ENCODE data around the gene CNTNAP2.

CNTNAP2 gene

DNA sequence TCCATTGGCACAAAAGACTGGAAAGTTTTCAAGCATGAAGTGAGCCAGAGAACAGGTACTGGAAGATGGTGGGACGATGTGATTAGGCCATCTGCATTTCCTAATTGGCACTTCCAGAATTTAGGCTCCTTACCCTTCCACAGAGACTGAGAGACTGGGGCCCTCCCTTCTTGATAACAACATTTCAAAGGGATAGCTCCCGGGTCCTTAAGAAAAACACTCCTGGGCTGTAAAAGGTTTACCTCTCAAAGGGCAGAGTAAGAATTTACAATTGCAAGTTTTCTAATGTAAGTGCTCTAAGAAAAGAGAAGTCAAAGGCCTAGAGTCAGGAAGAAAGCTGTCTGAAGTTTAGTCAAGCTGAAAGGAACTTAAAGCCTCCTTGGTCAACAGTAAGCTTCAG, 1914.4 kb downstream of the CNTNAP2 start:
- no peak overlapping the region for H3K23ac ChIP-seq (ENCODE audit: low read length)
- H2BK120ac ChIP-seq (ENCODE audit: insufficient read depth, low read length, poor library complexity), result no peak overlapping the region
- H3K14ac ChIP-seq (ENCODE audit: low read length), result no peak overlapping the region
- H3K27ac ChIP-seq (ENCODE audit: low read depth, low read length), result no peak overlapping the region
- H3K4me3 ChIP-seq (ENCODE audit: low read depth, low read length), result no peak overlapping the region
- H3K4ac ChIP-seq (ENCODE audit: low read depth, low read length), result no peak overlapping the region
- no peak overlapping the region for H2BK5ac ChIP-seq (ENCODE audit: low read depth, low read length, poor library complexity)
- no peaks in the 10 kb centered on the region for H3K4me1 ChIP-seq (ENCODE audit: control insufficient read depth in 1 of 2, insufficient read depth in 2 of 2, low read length in 2 of 2)
- no peaks in the 10 kb centered on the region for H3K79me1 ChIP-seq (ENCODE audit: low read length)
- H4K12ac ChIP-seq (ENCODE audit: low read depth, low read length), result no peak overlapping the region
- no peaks in the 10 kb centered on the region for H3K9me3 ChIP-seq (ENCODE audit: insufficient read depth, low read depth, low read length)
- H3K18ac ChIP-seq (ENCODE audit: low read length), result no peak overlapping the region
- no peak overlapping the region for H3K9ac ChIP-seq (ENCODE audit: low read length)
- H3K36me3 ChIP-seq (ENCODE audit: control insufficient read depth in 1 of 2, insufficient read depth in 2 of 2, low read length in 2 of 2), result no peaks in the 10 kb centered on the region
- no peak for DNase-seq
- H2AFZ ChIP-seq (ENCODE audit: insufficient read depth, low read length, poor library complexity), result no peak overlapping the region
- no peaks in the 10 kb centered on the region for H3K79me2 ChIP-seq (ENCODE audit: control insufficient read depth, insufficient read depth, low read length, poor library complexity)
- no peak overlapping the region for H2AK5ac ChIP-seq (ENCODE audit: low read length)
- no peak overlapping the region for H4K8ac ChIP-seq (ENCODE audit: low read depth, low read length)
- H2BK12ac ChIP-seq (ENCODE audit: low read length), result no peak overlapping the region
- H3K27me3 ChIP-seq (ENCODE audit: insufficient read depth, low read length), result no peaks in the 10 kb centered on the region
- H4K91ac ChIP-seq (ENCODE audit: low read depth, low read length), result no peak overlapping the region
- H3K4me2 ChIP-seq (ENCODE audit: low read length), result peak overlapping the region; percentile 17
- no CpG with 5 or more reads among the region's 2 CpGs for WGBS (ENCODE audit: extremely low coverage, insufficient coverage, insufficient read length)

DNA sequence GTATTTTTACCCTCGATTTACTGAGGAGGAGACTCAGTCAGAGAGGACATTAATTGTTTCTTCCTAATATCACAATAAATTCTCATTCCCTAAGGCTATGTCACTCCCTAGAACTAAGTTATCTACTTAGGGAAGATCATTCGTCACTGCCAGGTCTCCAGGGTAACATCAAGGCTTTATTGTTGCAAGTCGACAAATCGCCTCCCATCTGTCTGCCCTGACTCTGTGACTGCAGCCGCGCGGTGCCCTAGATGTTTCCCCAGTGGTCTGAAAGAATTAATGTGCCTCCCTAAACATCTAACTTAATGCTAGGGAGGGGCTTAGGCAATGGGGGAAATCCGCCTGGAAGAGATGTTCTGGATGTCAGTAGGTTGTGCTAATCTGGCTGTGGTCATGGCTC, 1915.2 kb downstream of the CNTNAP2 start:
- Histone ChIP-seq H3K4me1 (ENCODE audit: control insufficient read depth in 1 of 2, insufficient read depth in 2 of 2, low read length in 2 of 2) (no peaks in the 10 kb centered on the region), H3K4me2 (ENCODE audit: low read length) (no peak overlapping the region), H3K9me3 (ENCODE audit: insufficient read depth, low read depth, low read length) (no peaks in the 10 kb centered on the region), H3K79me1 (ENCODE audit: low read length) (no peaks in the 10 kb centered on the region), H3K9ac (ENCODE audit: low read length) (no peak overlapping the region), H3K4ac (ENCODE audit: low read depth, low read length) (no peak overlapping the region), H3K79me2 (ENCODE audit: control insufficient read depth, insufficient read depth, low read length, poor library complexity) (no peaks in the 10 kb centered on the region), H2BK5ac (ENCODE audit: low read depth, low read length, poor library complexity) (no peak overlapping the region), H3K23ac (ENCODE audit: low read length) (no peak overlapping the region), H2BK120ac (ENCODE audit: insufficient read depth, low read length, poor library complexity) (no peak overlapping the region), H3K14ac (ENCODE audit: low read length) (no peak overlapping the region), H2AK5ac (ENCODE audit: low read length) (no peak overlapping the region), H3K4me3 (ENCODE audit: low read depth, low read length) (no peak overlapping the region), H3K36me3 (ENCODE audit: control insufficient read depth in 1 of 2, insufficient read depth in 2 of 2, low read length in 2 of 2) (no peaks in the 10 kb centered on the region), H3K18ac (ENCODE audit: low read length) (no peak overlapping the region), H3K27ac (ENCODE audit: low read depth, low read length) (no peak overlapping the region), H4K91ac (ENCODE audit: low read depth, low read length) (no peak overlapping the region), H4K12ac (ENCODE audit: low read depth, low read length) (no peak overlapping the region), H2AFZ (ENCODE audit: insufficient read depth, low read length, poor library complexity) (no peak overlapping the region), H2BK12ac (ENCODE audit: low read length) (no peak overlapping the region), H4K8ac (ENCODE audit: low read depth, low read length) (no peak overlapping the region), H3K27me3 (ENCODE audit: insufficient read depth, low read length) (no peaks in the 10 kb centered on the region)
- DNase-seq, result no peak
- WGBS (ENCODE audit: extremely low coverage, insufficient coverage, insufficient read length), result no CpG with 5 or more reads among the region's 8 CpGs

DNA sequence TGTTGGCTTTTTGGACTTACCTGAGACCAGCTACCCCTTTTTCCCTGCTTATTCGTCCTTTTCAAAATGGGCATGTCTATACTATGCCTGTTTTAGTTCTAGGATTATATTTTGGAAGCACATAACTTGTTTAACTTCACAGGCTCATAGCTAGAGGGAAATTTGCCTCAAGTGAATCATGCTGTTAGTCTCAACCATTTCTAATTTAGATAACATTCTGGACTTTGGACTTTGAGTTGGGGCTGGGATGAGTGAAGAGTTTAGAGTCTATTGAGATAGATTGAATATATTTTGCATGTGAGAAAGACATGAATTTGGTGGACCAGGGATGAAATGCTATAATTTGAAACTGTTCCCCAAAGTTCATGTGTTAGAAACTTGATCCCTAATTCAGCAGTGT, 1919.3 kb downstream of the CNTNAP2 start:
- Histone ChIP-seq H3K79me1 (ENCODE audit: low read length) (no peaks in the 10 kb centered on the region), H4K91ac (ENCODE audit: low read depth, low read length) (no peak overlapping the region), H3K4me2 (ENCODE audit: low read length) (no peak overlapping the region), H2BK12ac (ENCODE audit: low read length) (no peak overlapping the region), H3K27me3 (ENCODE audit: insufficient read depth, low read length) (no peaks in the 10 kb centered on the region), H4K8ac (ENCODE audit: low read depth, low read length) (no peak overlapping the region), H2BK5ac (ENCODE audit: low read depth, low read length, poor library complexity) (no peak overlapping the region), H3K18ac (ENCODE audit: low read length) (no peak overlapping the region), H3K23ac (ENCODE audit: low read length) (no peak overlapping the region), H3K4me3 (ENCODE audit: low read depth, low read length) (no peak overlapping the region), H2AFZ (ENCODE audit: insufficient read depth, low read length, poor library complexity) (no peak overlapping the region), H3K36me3 (ENCODE audit: control insufficient read depth in 1 of 2, insufficient read depth in 2 of 2, low read length in 2 of 2) (no peaks in the 10 kb centered on the region), H4K12ac (ENCODE audit: low read depth, low read length) (no peak overlapping the region), H2BK120ac (ENCODE audit: insufficient read depth, low read length, poor library complexity) (no peak overlapping the region), H3K9me3 (ENCODE audit: insufficient read depth, low read depth, low read length) (no peaks in the 10 kb centered on the region), H2AK5ac (ENCODE audit: low read length) (no peak overlapping the region), H3K4ac (ENCODE audit: low read depth, low read length) (no peak overlapping the region), H3K79me2 (ENCODE audit: control insufficient read depth, insufficient read depth, low read length, poor library complexity) (no peaks in the 10 kb centered on the region), H3K4me1 (ENCODE audit: control insufficient read depth in 1 of 2, insufficient read depth in 2 of 2, low read length in 2 of 2) (no peaks in the 10 kb centered on the region), H3K14ac (ENCODE audit: low read length) (no peak overlapping the region), H3K9ac (ENCODE audit: low read length) (no peak overlapping the region), H3K27ac (ENCODE audit: low read depth, low read length) (no peak overlapping the region)
- DNase-seq, result no peak
- no CpG with 5 or more reads among the region's 1 CpG for WGBS (ENCODE audit: extremely low coverage, insufficient coverage, insufficient read length)

DNA sequence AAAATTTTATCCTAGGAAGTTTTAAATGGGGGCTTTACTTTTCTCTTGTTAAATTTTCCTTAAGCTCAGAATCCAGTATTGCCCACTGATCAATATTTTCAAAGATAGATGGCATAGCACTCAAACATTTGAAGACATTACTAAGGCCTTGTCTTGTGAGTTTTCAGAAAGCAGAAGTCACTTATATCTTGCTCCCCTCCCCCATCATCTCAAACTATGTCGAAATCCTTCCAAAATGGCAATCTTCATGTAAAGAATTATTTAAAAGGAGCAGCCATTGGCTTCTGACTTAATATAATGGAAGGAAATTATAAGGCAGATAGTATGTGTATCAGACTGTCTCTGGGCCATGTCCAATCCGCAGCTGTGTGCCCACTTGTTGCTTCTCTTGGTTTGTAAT, 1920.4 kb downstream of the CNTNAP2 start:
- H3K4me3 ChIP-seq (ENCODE audit: low read depth, low read length), result no peak overlapping the region
- no peaks in the 10 kb centered on the region for H3K36me3 ChIP-seq (ENCODE audit: control insufficient read depth in 1 of 2, insufficient read depth in 2 of 2, low read length in 2 of 2)
- H3K79me1 ChIP-seq (ENCODE audit: low read length), result no peaks in the 10 kb centered on the region
- H3K9me3 ChIP-seq (ENCODE audit: insufficient read depth, low read depth, low read length), result no peaks in the 10 kb centered on the region
- no peak overlapping the region for H2BK12ac ChIP-seq (ENCODE audit: low read length)
- H3K4me1 ChIP-seq (ENCODE audit: control insufficient read depth in 1 of 2, insufficient read depth in 2 of 2, low read length in 2 of 2), result no peaks in the 10 kb centered on the region
- no peak overlapping the region for H4K12ac ChIP-seq (ENCODE audit: low read depth, low read length)
- no CpG with 5 or more reads among the region's 2 CpGs for WGBS (ENCODE audit: extremely low coverage, insufficient coverage, insufficient read length)
- H3K14ac ChIP-seq (ENCODE audit: low read length), result no peak overlapping the region
- no peaks in the 10 kb centered on the region for H3K79me2 ChIP-seq (ENCODE audit: control insufficient read depth, insufficient read depth, low read length, poor library complexity)
- H3K9ac ChIP-seq (ENCODE audit: low read length), result no peak overlapping the region
- no peaks in the 10 kb centered on the region for H3K27me3 ChIP-seq (ENCODE audit: insufficient read depth, low read length)
- H3K18ac ChIP-seq (ENCODE audit: low read length), result no peak overlapping the region
- H2AK5ac ChIP-seq (ENCODE audit: low read length), result no peak overlapping the region
- no peak overlapping the region for H3K23ac ChIP-seq (ENCODE audit: low read length)
- no peak overlapping the region for H4K8ac ChIP-seq (ENCODE audit: low read depth, low read length)
- no peak overlapping the region for H3K4ac ChIP-seq (ENCODE audit: low read depth, low read length)
- H4K91ac ChIP-seq (ENCODE audit: low read depth, low read length), result no peak overlapping the region
- H3K4me2 ChIP-seq (ENCODE audit: low read length), result no peak overlapping the region
- no peak overlapping the region for H2BK120ac ChIP-seq (ENCODE audit: insufficient read depth, low read length, poor library complexity)
- no peak overlapping the region for H3K27ac ChIP-seq (ENCODE audit: low read depth, low read length)
- no peak overlapping the region for H2BK5ac ChIP-seq (ENCODE audit: low read depth, low read length, poor library complexity)
- DNase-seq, result no peak
- H2AFZ ChIP-seq (ENCODE audit: insufficient read depth, low read length, poor library complexity), result no peak overlapping the region
